22Rv1 (cell line): ENCODE data around the gene AIFM1.

ENCODE experiments used
- CTCF ChIP-seq: fragments of 450-650 bp; IDR thresholded peaks from 2 replicates; pipeline ENCODE4 v1.5.1; 2017; ENCODE audit warnings: mild to moderate bottlenecking
- ZFX ChIP-seq: fragments of 450-650 bp; IDR thresholded peaks from 2 replicates; pipeline ENCODE4 v1.6.1; 2017; ENCODE audit warnings: antibody characterized with exemption, borderline replicate concordance

- no peak for TF ChIP-seq CTCF
- no peak for TF ChIP-seq ZFX
Measured at GRCh38 chrX:130211415-130212186, 46.0 kb upstream of the AIFM1 start.
